ENCODE measurements around the gene FLNA. TPM values are rescaled to one million over a fixed set of nuclear protein-coding genes. Genes with fewer than 3 reads are reported as not detected.

Gene FLNA
- total and polyA plus RNA-seq, 2 experiments from 2014 or later, result 1,379 to 2,857 TPM

- Histone ChIP-seq H3K9me3 (ENCODE audit: low read depth) (no peaks in the 10 kb centered on the region), H3K9ac (peak overlapping the region; percentile 72), H2AFZ (no peak overlapping the region), H3K9me2 (ENCODE audit: insufficient read depth) (no peaks in the 10 kb centered on the region), H3K79me2 (ENCODE audit: insufficient read depth) (peaks cover 35% of the 10 kb centered on the region), H3K4me1 (ENCODE audit: insufficient read depth) (0 out of 2 replicates have a peak, but pooled peaks cover 6% of the 10 kb centered on the region), H3K27me3 (replicated peaks; ENCODE audit: insufficient read depth) (no peaks in the 10 kb centered on the region), H3K27ac (peak overlapping the region; percentile 40), H3K36me3 (ENCODE audit: low read depth) (peaks cover 4% of the 10 kb centered on the region; the same call in 1 of the 2 replicates), H4K20me1 (ENCODE audit: insufficient read depth) (no peaks in the 10 kb centered on the region), H3K4me2 (ENCODE audit: unreplicated experiment) (no peak overlapping the region), H3F3A (ENCODE audit: insufficient read depth) (peaks cover 6% of the 10 kb centered on the region; the same call in 1 of the 2 replicates), H3K4me3 (peak overlapping the region; percentile 73)
- WGBS, 2 experiments (ENCODE audit: low coverage in 1 of 2, low lambda C conversion rate in 2 of 2, missing lambda C conversion rate in 2 of 2), result 25 to 30% methylated on average over 5 of the region's 5 CpGs
- in situ Hi-C loops (cut with MboI), result no loop called here
- DNase-seq, result peak; percentile 68
- TF ChIP-seq EZH2phosphoT487 (IDR thresholded peaks at IDR 0.05; ENCODE audit: insufficient read depth, low read depth) (no peak), EZH2 (IDR thresholded peaks at IDR 0.05; ENCODE audit: insufficient read depth, poor library complexity, severe bottlenecking) (no peak)
Observed at GRCh38 chrX:154372612-154373022, 1.8 kb downstream of the FLNA start.

GRCh38 chrX:154371789-154372300 lies 2.6 kb downstream of the FLNA start:
- in situ Hi-C loops (cut with MboI), result no loop called here
- Histone ChIP-seq H3K4me2 (ENCODE audit: unreplicated experiment) (peak overlapping the region; percentile 52), H3K79me2 (ENCODE audit: insufficient read depth) (peaks cover 43% of the 10 kb centered on the region), H3K9me2 (ENCODE audit: insufficient read depth) (no peaks in the 10 kb centered on the region), H3K4me3 (peak overlapping the region; percentile 73), H3K27ac (peak overlapping the region; percentile 37; the same call in 1 of the 2 replicates), H3K36me3 (ENCODE audit: low read depth) (peaks cover 4% of the 10 kb centered on the region; the same call in 1 of the 2 replicates), H2AFZ (no peak overlapping the region), H3K9me3 (ENCODE audit: low read depth) (no peaks in the 10 kb centered on the region), H3K27me3 (replicated peaks; ENCODE audit: insufficient read depth) (no peaks in the 10 kb centered on the region), H3F3A (ENCODE audit: insufficient read depth) (peaks cover 10% of the 10 kb centered on the region), H3K4me1 (ENCODE audit: insufficient read depth) (0 out of 2 replicates have a peak, but pooled peaks cover 8% of the 10 kb centered on the region), H4K20me1 (ENCODE audit: insufficient read depth) (no peaks in the 10 kb centered on the region), H3K9ac (peak overlapping the region; percentile 65)
- 3 to 12% methylated on average over 5 to 13 of the region's 43 CpGs for WGBS, 2 experiments (ENCODE audit: low coverage in 1 of 2, low lambda C conversion rate in 2 of 2, missing lambda C conversion rate in 2 of 2)
- no peak for DNase-seq
- TF ChIP-seq EZH2phosphoT487 (IDR thresholded peaks at IDR 0.05; ENCODE audit: insufficient read depth, low read depth), result no peak
- TF ChIP-seq EZH2 (IDR thresholded peaks at IDR 0.05; ENCODE audit: insufficient read depth, poor library complexity, severe bottlenecking), result no peak

GRCh38 chrX:154371017-154371788 lies 3.2 kb downstream of the FLNA start:
- TF ChIP-seq EZH2 (IDR thresholded peaks at IDR 0.05; ENCODE audit: insufficient read depth, poor library complexity, severe bottlenecking) (no peak), EZH2phosphoT487 (IDR thresholded peaks at IDR 0.05; ENCODE audit: insufficient read depth, low read depth) (no peak)
- H3K27me3 ChIP-seq (replicated peaks; ENCODE audit: insufficient read depth), result no peaks in the 10 kb centered on the region
- peaks cover 4% of the 10 kb centered on the region; the same call in 1 of the 2 replicates for H3K36me3 ChIP-seq (ENCODE audit: low read depth)

GRCh38 chrX:154370300-154371016 lies 4.0 kb downstream of the FLNA start:
- Histone ChIP-seq H2AFZ (no peak overlapping the region), H4K20me1 (ENCODE audit: insufficient read depth) (no peaks in the 10 kb centered on the region), H3K9me3 (ENCODE audit: low read depth) (no peaks in the 10 kb centered on the region), H3K9ac (peak overlapping the region; percentile 97), H3K79me2 (ENCODE audit: insufficient read depth) (peaks cover 57% of the 10 kb centered on the region), H3K4me1 (ENCODE audit: insufficient read depth) (0 out of 2 replicates have a peak, but pooled peaks cover 9% of the 10 kb centered on the region), H3K4me3 (peak overlapping the region; percentile 92), H3K27me3 (replicated peaks; ENCODE audit: insufficient read depth) (no peaks in the 10 kb centered on the region), H3K9me2 (ENCODE audit: insufficient read depth) (no peaks in the 10 kb centered on the region), H3K27ac (peak overlapping the region; percentile 98), H3K4me2 (ENCODE audit: unreplicated experiment) (peak overlapping the region; percentile 70), H3K36me3 (ENCODE audit: low read depth) (peaks cover 4% of the 10 kb centered on the region; the same call in 1 of the 2 replicates), H3F3A (ENCODE audit: insufficient read depth) (peaks cover 13% of the 10 kb centered on the region)
- 0 to 9% methylated on average over 6 of the region's 63 CpGs for WGBS, 2 experiments (ENCODE audit: low coverage in 1 of 2, low lambda C conversion rate in 2 of 2, missing lambda C conversion rate in 2 of 2)
- TF ChIP-seq EZH2 (IDR thresholded peaks at IDR 0.05; ENCODE audit: insufficient read depth, poor library complexity, severe bottlenecking) (no peak), EZH2phosphoT487 (IDR thresholded peaks at IDR 0.05; ENCODE audit: insufficient read depth, low read depth) (no peak)
- in situ Hi-C loops (cut with MboI), result no loop called here
- DNase-seq, result peak; percentile 61

More at GRCh38 chrX:154371017-154371788, 3.2 kb downstream of the FLNA start:
- peaks cover 13% of the 10 kb centered on the region for H3F3A ChIP-seq (ENCODE audit: insufficient read depth)
- no peaks in the 10 kb centered on the region for H3K9me2 ChIP-seq (ENCODE audit: insufficient read depth)
- 0 out of 2 replicates have a peak, but pooled peaks cover 9% of the 10 kb centered on the region for H3K4me1 ChIP-seq (ENCODE audit: insufficient read depth)
- peak overlapping the region; percentile 92 for H3K4me3 ChIP-seq
- DNase-seq, result peak; percentile 96
- peak overlapping the region; percentile 98 for H3K27ac ChIP-seq
- 0% methylated on average over 2 to 9 of the region's 77 CpGs for WGBS, 2 experiments (ENCODE audit: low coverage in 1 of 2, low lambda C conversion rate in 2 of 2, missing lambda C conversion rate in 2 of 2)
- no peaks in the 10 kb centered on the region for H3K9me3 ChIP-seq (ENCODE audit: low read depth)
- in situ Hi-C loops (cut with MboI), result no loop called here
- no peaks in the 10 kb centered on the region for H4K20me1 ChIP-seq (ENCODE audit: insufficient read depth)
- peak overlapping the region; percentile 97 for H3K9ac ChIP-seq
- H2AFZ ChIP-seq, result no peak overlapping the region
- peak overlapping the region; percentile 70 for H3K4me2 ChIP-seq (ENCODE audit: unreplicated experiment)
- H3K79me2 ChIP-seq (ENCODE audit: insufficient read depth), result peaks cover 49% of the 10 kb centered on the region

All from GM23248 (cell line).